K562 (cell line): ENCODE measurements around the gene CNNM3. TPM values are rescaled to one million over a fixed set of nuclear protein-coding genes. Genes with fewer than 3 reads are reported as not detected.

Experiments
- ATAC-seq: fragments of 200-7000 bp; cut with Tn5 transposase; 3 replicates; pipeline ENCODE4 v1.9.1; 2020; ENCODE audit warnings: moderate library complexity
- BruUV-seq: library from RNA; stranded (reverse); fragments of 400-500 nt; replicated peaks from 2 replicates; lab custom pipeline; 2021; lab: Mats Ljungman, UMichigan
- CTCF ChIA-PET: fragments of 300-600 bp; formaldehyde crosslinking; extraction: SDS; loops from one replicate; lab custom pipeline; 2021; ENCODE audit warnings: low intra/inter-chr PET ratio; lab: Yijun Ruan, JAX
- POLR2A ChIA-PET: fragments of 300-600, 350-650 bp; sonication (Branson Sonifier 250); formaldehyde crosslinking; extraction: SDS; loops from one replicate; lab custom pipeline; 2021; ENCODE audit warnings: antibody characterized with exemption, inconsistent platforms; lab: Yijun Ruan, JAX
- DNase-seq, 4 experiments: peaks; one replicate each; pipeline versions ENCODE4 v3.0.0 to v3.0.0-alpha.2; 2011 to 2018; ENCODE audit warnings: low spot score in 3 of 4, mixed read lengths in 3 of 4; ENCODE audit errors: extremely low read depth in 1 of 4
- FAIRE-seq: peaks from 2 replicates; lab custom pipeline; 2011; peaks lifted over from hg19 to GRCh38; lab: Jason Lieb, UNC
- H2AFZ ChIP-seq: 2 replicates; pipeline ENCODE4 v1.6.0; 2011; ENCODE audit warnings: low read depth, low read length, control low read depth, inconsistent platforms
- H3K27ac ChIP-seq: fragments of 200-600 bp; 3 replicates; pipeline ENCODE4 v1.8.0; 2011; ENCODE audit warnings: low read depth, mild to moderate bottlenecking, control low read depth, inconsistent platforms, low read length, moderate library complexity, mixed read lengths; ENCODE audit errors: extremely low read depth
- H3K27me3 ChIP-seq, 2 experiments: fragments of 300-600 bp in 1 of 2; 2 replicates in 1 of 2; 3 replicates in 1 of 2; pipeline versions ENCODE4 v1.6.0 to v1.8.0; 2011; ENCODE audit warnings: inconsistent platforms in 2 of 2, low read length in 2 of 2, mild to moderate bottlenecking in 1 of 2, mixed read lengths in 1 of 2, moderate library complexity in 1 of 2; ENCODE audit not compliant: control insufficient read depth in 2 of 2, insufficient read depth in 2 of 2
- H3K36me3 ChIP-seq: fragments of 300-600 bp; 3 replicates; pipeline ENCODE4 v1.8.0; 2011; ENCODE audit warnings: mild to moderate bottlenecking, low read length, inconsistent platforms; ENCODE audit not compliant: control insufficient read depth, insufficient read depth
- H3K4me1 ChIP-seq, 2 experiments: fragments of 200-600 bp in 1 of 2; replicated peaks in 1 of 2; 2 replicates in 1 of 2; 3 replicates in 1 of 2; pipeline versions ENCODE4 v1.5.1 to v1.8.0; 2011; ENCODE audit warnings: inconsistent platforms in 2 of 2, low read length in 2 of 2, mild to moderate bottlenecking in 1 of 2, mixed read lengths in 1 of 2, moderate library complexity in 1 of 2; ENCODE audit not compliant: control insufficient read depth in 2 of 2, insufficient read depth in 2 of 2
- H3K4me2 ChIP-seq: 2 replicates; pipeline ENCODE4 v1.6.1; 2011; ENCODE audit warnings: low read length, control low read depth, inconsistent platforms, mixed read lengths; ENCODE audit not compliant: insufficient read depth
- H3K4me3 ChIP-seq: fragments of 200-600 bp; sonication (generic), shearing (Covaris generic); 2 replicates; pipeline ENCODE4 v1.5.1; 2016; ENCODE audit warnings: control low read depth, inconsistent platforms
- H3K79me2 ChIP-seq: fragments of 200-600 bp; 3 replicates; pipeline ENCODE4 v1.8.0; 2011; ENCODE audit warnings: low read length, inconsistent platforms; ENCODE audit not compliant: control insufficient read depth, insufficient read depth
- H3K9ac ChIP-seq, 2 experiments: 2 replicates each; pipeline versions ENCODE4 v1.6.0 to v1.6.1; 2011; ENCODE audit warnings: low read depth in 2 of 2, low read length in 2 of 2, control low read depth in 1 of 2, inconsistent platforms in 1 of 2, mild to moderate bottlenecking in 1 of 2, mixed read lengths in 1 of 2; ENCODE audit not compliant: insufficient read depth in 1 of 2
- H3K9me1 ChIP-seq: one replicate; pipeline ENCODE4 v1.6.0; 2011; ENCODE audit warnings: inconsistent platforms, mild to moderate bottlenecking, low read length, moderate library complexity; ENCODE audit not compliant: control insufficient read depth, insufficient read depth
- H3K9me3 ChIP-seq: replicated peaks from 2 replicates; pipeline ENCODE4 v1.5.1; 2011; ENCODE audit warnings: low read depth, low read length, inconsistent platforms; ENCODE audit not compliant: control insufficient read depth, insufficient read depth
- H4K20me1 ChIP-seq: replicated peaks from 2 replicates; pipeline ENCODE4 v1.6.1; 2011; ENCODE audit warnings: low read length, inconsistent platforms, mixed read lengths; ENCODE audit not compliant: control insufficient read depth, insufficient read depth
- ASH1L ChIP-seq: fragments of 450-650 bp; IDR thresholded peaks from 2 replicates; pipeline ENCODE4 v1.6.1; 2018; ENCODE audit warnings: borderline replicate concordance, mild to moderate bottlenecking, low read depth; ENCODE audit not compliant: partially characterized antibody
- DEAF1 ChIP-seq: fragments of 450-650 bp; formaldehyde crosslinking; IDR thresholded peaks from 2 replicates; pipeline ENCODE4 v1.4.0; 2020; ENCODE audit warnings: mild to moderate bottlenecking, moderate library complexity
- MAFK ChIP-seq: IDR thresholded peaks from 2 replicates; pipeline ENCODE4 v1.6.1; 2011; ENCODE audit warnings: low read length, improper control_type of control experiment
- MXI1 ChIP-seq: IDR thresholded peaks from 2 replicates; pipeline ENCODE4 v1.6.1; 2011; ENCODE audit warnings: low read depth, mild to moderate bottlenecking, improper control_type of control experiment, low read length
- NFXL1 ChIP-seq: fragments of 450-650 bp; formaldehyde crosslinking; IDR thresholded peaks from 2 replicates; pipeline ENCODE4 v1.4.0; 2021; ENCODE audit warnings: mild to moderate bottlenecking
- PTBP1 ChIP-seq: fragments of 200-400 bp; formaldehyde crosslinking; IDR thresholded peaks from 2 replicates; pipeline ENCODE4 v1.6.1; 2017; ENCODE audit warnings: low read depth, low read length
- RAD21 ChIP-seq, 2 experiments: fragments of 250-450 bp in 1 of 2; fragments of 450-650 bp in 1 of 2; sonication (Bioruptor Pico) in 1 of 2; formaldehyde crosslinking in 1 of 2; IDR thresholded peaks in 1 of 2; conservative IDR thresholded peaks in 1 of 2; 2 replicates each; pipeline versions ENCODE4 v1.4.0 to v1.8.0; 2020 to 2022; ENCODE audit warnings: mild to moderate bottlenecking in 2 of 2, moderate library complexity in 1 of 2
- TFAP4 ChIP-seq: sonication (generic); formaldehyde crosslinking; IDR thresholded peaks from 2 replicates; pipeline ENCODE4 v1.8.0; 2022; ENCODE audit warnings: missing genetic modification reagents, mild to moderate bottlenecking, moderate library complexity, borderline replicate concordance
- ZNF551 ChIP-seq: fragments of 250-450 bp; sonication (Bioruptor Pico); IDR thresholded peaks from 2 replicates; pipeline ENCODE4 v1.5.0; 2021; ENCODE audit warnings: mild to moderate bottlenecking, moderate library complexity
- ZNF639 ChIP-seq, 2 experiments: fragments of 200-800 bp in 1 of 2; sonication (Bioruptor generic) in 1 of 2; sonication (generic) in 1 of 2; formaldehyde crosslinking in 1 of 2; IDR thresholded peaks in 1 of 2; conservative IDR thresholded peaks in 1 of 2; 2 replicates each; pipeline versions ENCODE4 v1.5.0 to v1.6.1; 2016 to 2020; ENCODE audit warnings: missing compliant biosample characterization in 1 of 2, missing genetic modification characterization in 1 of 2, missing genetic modification reagents in 1 of 2
- WGBS: fragments of 100-300 bp; shearing (Covaris generic); methylation state at CpG from one replicate; pipeline ENCODE4 v1.1.6; 2016; ENCODE audit warnings: low coverage, mixed read lengths; ENCODE audit not compliant: insufficient coverage; ENCODE audit errors: missing lambda C conversion rate; 5-methylcytosine and 5-hydroxymethylcytosine counted together
- in situ Hi-C: fragments of 300-500 bp; cut with MboI; formaldehyde crosslinking; loops from 4 replicates; pipeline ENCODE4 v1.15.0; 2018; ENCODE audit warnings: inconsistent platforms, mixed read lengths
- intact Hi-C: fragments of 100-400 bp; cut with micrococcal nuclease; formaldehyde crosslinking; loops from 2 replicates; pipeline ENCODE4 v1.14.2; 2022
- polyA plus RNA-seq, 8 experiments: library from polyadenylated mRNA; depleted of rRNA in 4 of 8; stranded (reverse) in 5 of 8; unstranded in 3 of 8; fragments of >200 nt; fragmentation: Nextera tagmentation in 2 of 8; fragmentation: Illumina TruSeq in 1 of 8; extraction: Ambion mirVana in 2 of 8; extraction: Trizol in 1 of 8; gene quantifications; 2 replicates each; pipeline versions ENCODE4 v1.2.1 to v1.2.3, GENCODE V29; 2011 to 2014; ENCODE audit warnings: inconsistent platforms in 1 of 8, missing spikeins in 1 of 8
- total RNA-seq, 7 experiments: library from RNA; depleted of rRNA in 6 of 7; stranded (reverse); fragments of >200 nt in 6 of 7; fragmentation: Illumina TruSeq in 2 of 7; extraction: Trizol in 2 of 7; gene quantifications; 2 replicates each; pipeline versions ENCODE4 v1.2.1 to v1.2.3, GENCODE V29; 2011 to 2021; ENCODE audit warnings: low replicate concordance in 1 of 7

Gene CNNM3
- total and polyA plus RNA-seq, 9 of the 15 experiments (the other 6 are each of a cell fraction or from before 2014, with no cell fraction given), result 1.4 to 16.9 (median 6.5) TPM

GRCh38 chr2:96877042-96877451 lies 61.0 kb downstream of the CNNM3 start:
- 56% methylated on average over 3 of the region's 6 CpGs for WGBS
- Histone ChIP-seq H3K4me2 (no peak overlapping the region), H3K9me3 (no peaks in the 10 kb centered on the region)
- intact Hi-C loops, result no loop called here
- no peak for FAIRE-seq
- no peak for TF ChIP-seq PTBP1
- TF ChIP-seq NFXL1, result no peak
- no peak for TF ChIP-seq ZNF639 (CRISPR knock-in tag; conservative IDR thresholded peaks at IDR 0.05 in 1 of 2, IDR thresholded peaks at IDR 0.05 in 1 of 2)
- no peak for TF ChIP-seq MXI1
- no peak for TF ChIP-seq MAFK
- TF ChIP-seq TFAP4, result 0 out of 2 replicates have a peak, but pooled peaks have one; percentile 23
- no peak for TF ChIP-seq ASH1L
- TF ChIP-seq RAD21 (CRISPR knock-in tag; conservative IDR thresholded peaks at IDR 0.05 in 1 of 2, IDR thresholded peaks at IDR 0.05 in 1 of 2), result no peak
- 0 out of 2 replicates have a peak, but pooled peaks have one; percentile 4 for TF ChIP-seq ZNF551
- no peak for TF ChIP-seq DEAF1
- TF ChIP-seq, all 486 proteins: peak for 2
- ATAC-seq (no peak), DNase-seq (no peak)
- peaks cover 4% of the 10 kb centered on the region for H3K9me1 ChIP-seq
- H3K36me3 ChIP-seq, result peaks cover 18% of the 10 kb centered on the region; the same call in 2 of the 3 replicates
- in situ Hi-C loops, result no loop called here
- H3K27me3 ChIP-seq, result no peaks in the 10 kb centered on the region
- H2AFZ ChIP-seq, result no peak overlapping the region
- H3K9ac ChIP-seq, result peak overlapping the region in 1 of 2 experiments; percentile 85; a peak in 2 of 4 replicates
- ChIA-PET CTCF (no interaction called here), POLR2A (interaction anchor here (1.0 to 11.3 kb wide), 4 partner anchors 8 to 88 kb away, joined by 4 to 112 read pairs (median 39); no protein-coding TSS in a partner anchor)
- H3K27ac ChIP-seq, result no peak overlapping the region
- H4K20me1 ChIP-seq, result no peaks in the 10 kb centered on the region
- H3K79me2 ChIP-seq, result peaks cover 8% of the 10 kb centered on the region; the same call in 2 of the 3 replicates
- peaks cover 47 to 94% of the 10 kb centered on the region in 2 experiments for H3K4me1 ChIP-seq
- TSS peak; percentile 11 for BruUV-seq
- H3K4me3 ChIP-seq, result no peak overlapping the region
